ENCODE data around the gene AK5.

AK5 gene

GRCh38 chr1:77550135-77550534 lies 268.3 kb downstream of the AK5 start:
- DNase-seq = no peak

- DNase-seq = no peak
Measured at GRCh38 chr1:77552626-77553025, 270.8 kb downstream of the AK5 start.

- DNase-seq = no peak
Measured at GRCh38 chr1:77553568-77554291, 271.9 kb downstream of the AK5 start.

- no peak for DNase-seq
Measured at GRCh38 chr1:77556045-77556444, 274.2 kb downstream of the AK5 start.

GRCh38 chr1:77557053-77557452 lies 275.2 kb downstream of the AK5 start:
- DNase-seq = no peak

- no peak for DNase-seq
Measured at GRCh38 chr1:77558591-77559164, 276.9 kb downstream of the AK5 start.

GRCh38 chr1:77560741-77561140 lies 278.9 kb downstream of the AK5 start:
- no peak for DNase-seq

- DNase-seq = no peak
Measured at GRCh38 chr1:77562596-77563150, 280.9 kb downstream of the AK5 start.

GRCh38 chr1:77565321-77565720 lies 283.5 kb downstream of the AK5 start:
- no peak for DNase-seq

- DNase-seq = no peak
Measured at GRCh38 chr1:77571642-77572041, 289.8 kb downstream of the AK5 start.

GRCh38 chr1:77579547-77579946 lies 297.7 kb downstream of the AK5 start:
- DNase-seq = no peak

GRCh38 chr1:77582905-77583304 lies 301.1 kb downstream of the AK5 start:
- no peak for DNase-seq

- DNase-seq = no peak
Measured at GRCh38 chr1:77583483-77583882, 301.7 kb downstream of the AK5 start.

GRCh38 chr1:77584884-77585283 lies 303.1 kb downstream of the AK5 start:
- DNase-seq = no peak

GRCh38 chr1:77585610-77586314 lies 303.9 kb downstream of the AK5 start:
- DNase-seq = no peak

GRCh38 chr1:77589231-77589630 lies 307.4 kb downstream of the AK5 start:
- no peak for DNase-seq

GRCh38 chr1:77590651-77591050 lies 308.8 kb downstream of the AK5 start:
- no peak for DNase-seq

- no peak for DNase-seq
Measured at GRCh38 chr1:77592906-77593305, 311.1 kb downstream of the AK5 start.

GRCh38 chr1:77594366-77595112 lies 312.7 kb downstream of the AK5 start:
- DNase-seq = no peak

- DNase-seq = no peak
Measured at GRCh38 chr1:77597310-77597709, 315.5 kb downstream of the AK5 start.

- peak; percentile 43 for DNase-seq
Measured at GRCh38 chr1:77605246-77606026, 323.6 kb downstream of the AK5 start.

- no peak for DNase-seq
Measured at GRCh38 chr1:77608893-77609292, 327.1 kb downstream of the AK5 start.

Measured in femur (tissue), 1 donor.